B cell (primary cell): ENCODE results near the gene VAV3. TPM values are rescaled to one million over a fixed set of nuclear protein-coding genes. Genes with fewer than 3 reads are reported as not detected.

Source experiments
- ATAC-seq: fragments of 200-7000 bp; cut with Tn5 transposase; one replicate; pipeline ENCODE4 v1.10.0; 2021; ENCODE audit warnings: low read depth, mild to moderate bottlenecking, moderate number of reproducible peaks, moderate library complexity
- CTCF ChIA-PET: fragments of 350-600 bp; sonication (Branson Sonifier 250); formaldehyde crosslinking; loops from one replicate; lab custom pipeline; 2021; ENCODE audit warnings: antibody characterized with exemption, inconsistent platforms; lab: Charles Lee
- POLR2A ChIA-PET: fragments of 350-600 bp; sonication (Branson Sonifier 250); formaldehyde crosslinking; loops from one replicate; lab custom pipeline; 2021; ENCODE audit warnings: antibody characterized with exemption; lab: Charles Lee
- DNase-seq: peaks from one replicate; pipeline ENCODE4 v3.0.0; 2013
- H2AFZ ChIP-seq: 2 replicates; pipeline ENCODE4 v1.6.1; 2012; ENCODE audit warnings: mild to moderate bottlenecking, low read depth, low read length; ENCODE audit not compliant: insufficient read depth, poor library complexity, severe bottlenecking
- H3K27ac ChIP-seq, 2 donors: 1 replicate in 1 of 2; 2 replicates in 1 of 2; pipeline ENCODE4 v1.5.1; 2012 to 2013; ENCODE audit warnings: low read length in 2 of 2, mild to moderate bottlenecking in 2 of 2, moderate library complexity in 1 of 2
- H3K27me3 ChIP-seq, 4 experiments: fragments of 200-600 bp in 1 of 4; sonication (generic) in 1 of 4; replicated peaks in 1 of 4; 1 replicate in 2 of 4; 2 replicates in 2 of 4; pipeline versions ENCODE4 v1.6.1 to v1.7.0; 2013 to 2016; ENCODE audit warnings: low read length in 3 of 4, mild to moderate bottlenecking in 2 of 4, mixed read lengths in 1 of 4, moderate library complexity in 1 of 4; ENCODE audit not compliant: insufficient read depth in 4 of 4, control insufficient read depth in 3 of 4; ENCODE audit errors: control extremely low read depth in 1 of 4
- H3K36me3 ChIP-seq, 2 experiments: replicated peaks in 1 of 2; 1 replicate in 1 of 2; 2 replicates in 1 of 2; pipeline versions ENCODE4 v1.6.1 to v1.7.1; 2013; ENCODE audit warnings: low read length in 1 of 2; ENCODE audit not compliant: insufficient read depth in 2 of 2, control insufficient read depth in 1 of 2; ENCODE audit errors: control extremely low read depth in 1 of 2, extremely low read depth in 1 of 2
- H3K4me1 ChIP-seq, 2 donors: fragments of 200-600 bp in 1 of 2; sonication (generic) in 1 of 2; 1 replicate in 1 of 2; 2 replicates in 1 of 2; pipeline versions ENCODE4 v1.5.1 to v1.6.1; 2013 to 2017; ENCODE audit warnings: low read length in 2 of 2; ENCODE audit not compliant: control insufficient read depth in 2 of 2, insufficient read depth in 2 of 2
- H3K4me2 ChIP-seq: replicated peaks from 2 replicates; pipeline ENCODE3; 2012; ENCODE audit warnings: mild to moderate bottlenecking, low read depth, low read length; ENCODE audit not compliant: poor library complexity, severe bottlenecking
- H3K4me3 ChIP-seq, 5 experiments: fragments of 200-600 bp in 1 of 5; sonication (generic) in 1 of 5; 1 replicate in 3 of 5; 2 replicates in 2 of 5; pipeline versions ENCODE4 v1.5.1 to v1.7.0; 2011 to 2016; ENCODE audit warnings: low read length in 4 of 5, mild to moderate bottlenecking in 4 of 5, low read depth in 2 of 5, control low read depth in 1 of 5, moderate library complexity in 1 of 5; ENCODE audit not compliant: insufficient read depth in 1 of 5; ENCODE audit errors: control extremely low read depth in 1 of 5, extremely low read depth in 1 of 5
- H3K79me2 ChIP-seq: fragments of 200-600 bp; sonication (generic); one replicate; pipeline ENCODE4 v1.6.0; 2016; ENCODE audit warnings: low read length; ENCODE audit not compliant: control insufficient read depth, insufficient read depth
- H3K9ac ChIP-seq: fragments of 200-600 bp; sonication (generic); 2 replicates; pipeline ENCODE4 v1.6.1; 2017; ENCODE audit warnings: mild to moderate bottlenecking, low read length, moderate library complexity
- H3K9me3 ChIP-seq, 3 donors: one replicate each; pipeline versions ENCODE4 v1.6.1 to v1.7.1; 2013; ENCODE audit warnings: low read length in 2 of 3; ENCODE audit not compliant: control insufficient read depth in 2 of 3, insufficient read depth in 1 of 3; ENCODE audit errors: control extremely low read depth in 1 of 3
- H4K20me1 ChIP-seq: 2 replicates; pipeline ENCODE4 v1.6.0; 2012; ENCODE audit warnings: mild to moderate bottlenecking, low read length; ENCODE audit not compliant: insufficient read depth, control insufficient read depth, poor library complexity, severe bottlenecking
- H3K27ac Mint-ChIP-seq: one replicate; pipeline ENCODE4 v1.8.0; 2021; ENCODE audit warnings: mixed read lengths
- H3K27me3 Mint-ChIP-seq: one replicate; pipeline ENCODE4 v1.8.0; 2021; ENCODE audit warnings: mixed read lengths
- H3K4me1 Mint-ChIP-seq: one replicate; pipeline ENCODE4 v1.8.0; 2021; ENCODE audit warnings: mixed read lengths
- H3K4me3 Mint-ChIP-seq: one replicate; pipeline ENCODE4 v1.8.0; 2021; ENCODE audit warnings: mixed read lengths
- H3K9me3 Mint-ChIP-seq: one replicate; pipeline ENCODE4 v1.8.0; 2022; ENCODE audit warnings: mixed read lengths; ENCODE audit not compliant: insufficient read depth
- CTCF ChIP-seq: fragments of 200-600 bp; IDR thresholded peaks from one replicate; pipeline ENCODE4 v1.8.0; 2022; ENCODE audit warnings: antibody characterized with exemption, mild to moderate bottlenecking
- EZH2 ChIP-seq: IDR thresholded peaks from 2 replicates; pipeline ENCODE4 v1.6.1; 2012; ENCODE audit warnings: borderline replicate concordance, low read depth, mild to moderate bottlenecking, moderate library complexity, low read length; ENCODE audit not compliant: insufficient read depth, poor library complexity, severe bottlenecking
- WGBS: methylation state at CpG from one replicate; pipeline ENCODE4 v1.1.5; 2013; ENCODE audit warnings: missing lambda C conversion rate; ENCODE audit not compliant: insufficient coverage; 5-methylcytosine and 5-hydroxymethylcytosine counted together
- intact Hi-C: fragments of 100-400 bp; cut with micrococcal nuclease; formaldehyde crosslinking; loops from one replicate; pipeline ENCODE4 v1.10.0; 2022
- polyA plus RNA-seq: library from polyadenylated mRNA; depleted of rRNA; stranded (reverse); fragments of >200 nt; gene quantifications from 2 replicates; pipeline ENCODE4 v1.2.3, GENCODE V29; 2012
- total RNA-seq, 2 donors: library from RNA; stranded (reverse); fragments of 120-200 nt in 1 of 2; gene quantifications; 1 replicate in 1 of 2; 2 replicates in 1 of 2; pipeline versions ENCODE4 v1.2.3 to v1.2.4, GENCODE V29; 2013 to 2022

Gene VAV3
- total and polyA plus RNA-seq, 2 donors (not counting 1 experiment from before 2014, with no cell fraction given): 14.8 to 32.5 TPM

- ATAC-seq (no peak), DNase-seq (no peak)
- Histone ChIP-seq H2AFZ (no peak overlapping the region), H3K27ac (no peak overlapping the region), H3K9me3 (no peaks in the 10 kb centered on the region), H3K4me3 (no peak overlapping the region), H3K4me1 (no peaks in the 10 kb centered on the region), H3K79me2 (no peaks in the 10 kb centered on the region), H4K20me1 (no peaks in the 10 kb centered on the region), H3K9ac (no peak overlapping the region), H3K36me3 (no peaks in the 10 kb centered on the region), H3K27me3 (no peaks in the 10 kb centered on the region), H3K4me2 (no peak overlapping the region)
- H3K4me1 Mint-ChIP-seq: no peaks in the 10 kb centered on the region
- no peaks in the 10 kb centered on the region for H3K9me3 Mint-ChIP-seq
- WGBS: 53% methylated on average over 4 of the region's 6 CpGs
- no peak for TF ChIP-seq CTCF
- no peak for TF ChIP-seq EZH2
- intact Hi-C loops: no loop called here
- no peak overlapping the region for H3K4me3 Mint-ChIP-seq
- POLR2A ChIA-PET: no interaction called here
- CTCF ChIA-PET: no interaction called here
- no peak overlapping the region for H3K27ac Mint-ChIP-seq
- H3K27me3 Mint-ChIP-seq: no peaks in the 10 kb centered on the region
Measured at GRCh38 chr1:107535091-107535490, 429.9 kb downstream of the VAV3 start.

- Histone ChIP-seq H3K27me3 (no peaks in the 10 kb centered on the region), H3K9me3 (no peaks in the 10 kb centered on the region), H3K27ac (no peak overlapping the region), H4K20me1 (no peaks in the 10 kb centered on the region), H3K4me2 (no peak overlapping the region), H3K79me2 (no peaks in the 10 kb centered on the region), H3K4me1 (no peaks in the 10 kb centered on the region), H3K9ac (no peak overlapping the region), H3K4me3 (no peak overlapping the region), H2AFZ (no peak overlapping the region), H3K36me3 (no peaks in the 10 kb centered on the region)
- TF ChIP-seq EZH2: no peak
- no peak for TF ChIP-seq CTCF
- ATAC-seq (no peak), DNase-seq (no peak)
- H3K27ac Mint-ChIP-seq: no peak overlapping the region
- POLR2A ChIA-PET: no interaction called here
- H3K4me3 Mint-ChIP-seq: no peak overlapping the region
- H3K27me3 Mint-ChIP-seq: no peaks in the 10 kb centered on the region
- peaks cover under 1% of the 10 kb centered on the region for H3K4me1 Mint-ChIP-seq
- intact Hi-C loops: no loop called here
- no peaks in the 10 kb centered on the region for H3K9me3 Mint-ChIP-seq
- 100% methylated on average over 1 of the region's 1 CpG for WGBS
- CTCF ChIA-PET: interaction anchor here (1.4 kb wide), 1 partner anchor 216 kb away, joined by 3 read pairs; no protein-coding TSS in a partner anchor
Measured at GRCh38 chr1:107534632-107535031, 430.3 kb downstream of the VAV3 start.
